ENCODE data around the gene LGALS16. TPM values are rescaled to one million over a fixed set of nuclear protein-coding genes. Genes with fewer than 3 reads are reported as not detected.

The LGALS16 gene
- total RNA-seq, 1 donor from 2014 or later, result not detected

DNA sequence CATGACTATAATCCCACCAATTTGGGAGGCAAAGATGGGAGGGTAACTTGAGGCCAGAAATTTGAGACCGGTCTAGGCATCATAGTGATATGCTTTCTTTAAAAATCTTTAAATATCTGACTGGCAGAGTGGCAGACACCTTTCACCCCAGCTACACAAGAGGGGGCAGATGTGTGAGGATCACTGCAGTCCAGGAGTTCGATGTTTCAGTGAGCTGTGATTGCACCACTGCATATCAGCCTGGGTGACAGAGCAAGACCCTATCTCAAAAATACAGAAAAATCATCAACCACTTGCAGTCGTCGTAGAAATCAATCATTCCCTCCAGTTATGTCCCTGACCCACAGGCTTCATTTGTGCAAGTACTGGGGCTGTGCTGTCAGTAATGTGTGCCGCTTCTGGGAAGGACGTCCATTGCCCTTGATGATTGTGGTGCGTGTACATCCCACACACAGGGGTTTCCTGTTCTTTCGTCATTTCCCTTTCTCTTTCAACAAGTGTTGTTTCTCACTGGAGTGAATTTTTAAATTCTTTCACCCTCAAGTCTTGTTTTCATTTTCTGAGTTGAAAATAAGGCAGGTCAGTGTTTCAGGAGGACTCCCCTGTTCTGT is 50.0 kb downstream of the LGALS16 start:
- Mint-ChIP-seq H3K4me3 (ENCODE audit: low read depth) (no peak overlapping the region), H3K4me1 (ENCODE audit: low read depth) (peaks cover 4% of the 10 kb centered on the region), H3K9me3 (ENCODE audit: low read depth) (no peaks in the 10 kb centered on the region), H3K27ac (no peak overlapping the region), H3K27me3 (peaks cover 15% of the 10 kb centered on the region), H3K36me3 (ENCODE audit: insufficient read depth) (no peaks in the 10 kb centered on the region)
- no peak for TF ChIP-seq CTCF (IDR thresholded peaks at IDR 0.05; ENCODE audit: unreplicated experiment)
- no peak for DNase-seq (ENCODE audit: low spot score, unreplicated experiment)

- no peak for DNase-seq (ENCODE audit: low spot score, unreplicated experiment)
- Mint-ChIP-seq H3K27ac (no peak overlapping the region), H3K36me3 (ENCODE audit: insufficient read depth) (no peaks in the 10 kb centered on the region), H3K27me3 (peaks cover 19% of the 10 kb centered on the region), H3K4me1 (ENCODE audit: low read depth) (peaks cover 4% of the 10 kb centered on the region), H3K4me3 (ENCODE audit: low read depth) (no peak overlapping the region), H3K9me3 (ENCODE audit: low read depth) (peaks cover 6% of the 10 kb centered on the region)
- no peak for TF ChIP-seq CTCF (IDR thresholded peaks at IDR 0.05; ENCODE audit: unreplicated experiment)
Observed at GRCh38 chr19:39708594-39708993, 52.9 kb downstream of the LGALS16 start.

DNA sequence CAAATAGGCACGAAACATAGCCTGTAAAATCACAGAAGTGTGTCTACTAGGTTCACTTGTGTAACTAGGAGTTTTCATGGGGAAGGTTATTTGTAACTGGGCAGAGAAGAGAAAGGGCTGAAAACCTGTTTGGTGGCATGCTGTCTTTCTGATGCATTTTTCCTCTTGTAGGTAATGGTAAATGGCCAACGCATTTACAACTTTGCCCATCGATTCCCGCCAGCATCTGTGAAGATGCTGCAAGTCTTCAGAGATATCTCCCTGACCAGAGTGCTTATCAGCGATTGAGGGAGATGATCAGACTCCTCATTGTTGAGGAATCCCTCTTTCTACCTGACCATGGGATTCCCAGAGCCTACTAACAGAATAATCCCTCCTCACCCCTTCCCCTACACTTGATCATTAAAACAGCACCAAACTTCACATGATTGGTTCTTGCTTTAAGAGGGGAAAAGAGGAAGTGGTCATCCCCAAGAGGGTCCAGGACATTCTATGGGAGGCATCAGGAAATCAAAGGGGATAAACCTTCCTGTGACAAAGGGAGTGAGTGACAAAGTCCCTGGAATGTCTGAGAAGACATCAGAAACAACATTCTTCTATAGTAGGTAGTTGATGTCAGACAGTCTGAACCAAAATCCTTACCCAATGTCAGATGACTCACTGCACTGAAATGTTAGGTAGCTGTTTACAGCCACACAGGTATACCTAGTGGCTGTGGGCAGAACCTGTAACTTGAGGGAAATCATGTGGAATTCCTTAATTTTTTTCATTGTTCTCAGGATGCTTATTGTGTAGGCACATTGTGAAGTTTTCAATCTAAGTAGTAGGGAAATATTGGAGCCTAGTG is 53.5 kb downstream of the LGALS16 start:
- H3K4me3 Mint-ChIP-seq (ENCODE audit: low read depth), result no peak overlapping the region
- peaks cover 7% of the 10 kb centered on the region for H3K9me3 Mint-ChIP-seq (ENCODE audit: low read depth)
- H3K36me3 Mint-ChIP-seq (ENCODE audit: insufficient read depth), result no peaks in the 10 kb centered on the region

More for the DNA sequence above, 53.5 kb downstream of the LGALS16 start:
- H3K27ac Mint-ChIP-seq, result no peak overlapping the region
- TF ChIP-seq CTCF (IDR thresholded peaks at IDR 0.05; ENCODE audit: unreplicated experiment), result no peak
- DNase-seq (ENCODE audit: low spot score, unreplicated experiment), result no peak
- H3K4me1 Mint-ChIP-seq (ENCODE audit: low read depth), result peaks cover 1% of the 10 kb centered on the region
- peaks cover 19% of the 10 kb centered on the region for H3K27me3 Mint-ChIP-seq

Other genes with a start within 250 kb of the LGALS16 start
- gene ZFP36, start 249.1 kb upstream of the LGALS16 start, total RNA-seq, result 10.5 and 10.6 TPM in 2 replicates
- 162 and 170 TPM in 2 replicates for gene PLEKHG2, start 243.2 kb upstream of the LGALS16 start, total RNA-seq
- 1,449 and 1,510 TPM in 2 replicates for gene RPS16, start 220.0 kb upstream of the LGALS16 start, total RNA-seq
- gene SUPT5H, start 210.3 kb upstream of the LGALS16 start, total RNA-seq, result 170 and 171 TPM in 2 replicates
- 79.3 TPM in 2 replicates for gene TIMM50, start 175.1 kb upstream of the LGALS16 start, total RNA-seq
- 0.93 and 1.1 TPM in 2 replicates for gene DLL3, start 157.0 kb upstream of the LGALS16 start, total RNA-seq
- 5.1 and 6.5 TPM in 2 replicates for gene SELENOV, start 140.8 kb upstream of the LGALS16 start, total RNA-seq
- gene EID2B, start 123.1 kb upstream of the LGALS16 start, total RNA-seq, result 1.8 and 2.0 TPM in 2 replicates
- 21.0 and 24.1 TPM in 2 replicates for gene EID2, start 115.8 kb upstream of the LGALS16 start, total RNA-seq
- not detected in 2 replicates for gene LGALS13, start 53.4 kb upstream of the LGALS16 start, total RNA-seq
- not detected in 2 replicates for gene LGALS14, start 48.6 kb downstream of the LGALS16 start, total RNA-seq
- gene CLC, start 82.1 kb downstream of the LGALS16 start, total RNA-seq, result not detected in 2 replicates
- not detected in 2 replicates for gene LEUTX, start 122.9 kb downstream of the LGALS16 start, total RNA-seq
- 80.7 and 90.7 TPM in 2 replicates for gene DYRK1B, start 178.2 kb downstream of the LGALS16 start, total RNA-seq
- 250 and 271 TPM in 2 replicates for gene FBL, start 190.5 kb downstream of the LGALS16 start, total RNA-seq

All from progenitor cell of endocrine pancreas (in vitro differentiated cells).